NCI-H128 (cell line): ENCODE measurements around the gene MUCL3.
"Not testable (repeated sequence)": the region's sequence is repeated elsewhere in the genome, so short reads cannot be mapped to it uniquely, and the experiment has no call there.

Experiments used
- DNase-seq: peaks from one replicate; lab custom pipeline; 2025; ENCODE audit not compliant: unreplicated experiment; lab: John Stamatoyannopoulos, UW

The MUCL3 gene

GRCh38 chr6:30940361-30940986 is at the start of gene MUCL3:
MUCL3 (plus strand) TSS chr6:30940973; CDS start chr6:30941000, 27 bp downstream.
- no peak for DNase-seq

- DNase-seq, result no peak
Measured at GRCh38 chr6:30891450-30891723, 49.4 kb upstream of the MUCL3 start.

- no peak for DNase-seq
Measured at GRCh38 chr6:30891816-30892538, 48.8 kb upstream of the MUCL3 start.

- DNase-seq, result no peak
Measured at GRCh38 chr6:30893001-30893591, 47.7 kb upstream of the MUCL3 start.

GRCh38 chr6:30893666-30894065 is 47.1 kb upstream of the MUCL3 start:
- DNase-seq, result no peak

- no peak for DNase-seq
Measured at GRCh38 chr6:30894381-30894780, 46.4 kb upstream of the MUCL3 start.

GRCh38 chr6:30894935-30895334 is 45.8 kb upstream of the MUCL3 start:
- DNase-seq, result no peak

GRCh38 chr6:30895343-30895742 is 45.4 kb upstream of the MUCL3 start:
- DNase-seq, result no peak

- no peak for DNase-seq
Measured at GRCh38 chr6:30896541-30896940, 44.2 kb upstream of the MUCL3 start.

- no peak for DNase-seq
Measured at GRCh38 chr6:30897882-30898281, 42.9 kb upstream of the MUCL3 start.

- no peak for DNase-seq
Measured at GRCh38 chr6:30898750-30899360, 41.9 kb upstream of the MUCL3 start.

- DNase-seq, result no peak
Measured at GRCh38 chr6:30900863-30901417, 39.8 kb upstream of the MUCL3 start.

- no peak for DNase-seq
Measured at GRCh38 chr6:30901436-30901835, 39.3 kb upstream of the MUCL3 start.

GRCh38 chr6:30902196-30902595 is 38.6 kb upstream of the MUCL3 start:
- DNase-seq, result not testable (repeated sequence)

- DNase-seq, result no peak
Measured at GRCh38 chr6:30902709-30903108, 38.1 kb upstream of the MUCL3 start.

- DNase-seq, result no peak
Measured at GRCh38 chr6:30903236-30903635, 37.5 kb upstream of the MUCL3 start.

GRCh38 chr6:30907290-30907757 is 33.4 kb upstream of the MUCL3 start:
- not testable (repeated sequence) for DNase-seq

GRCh38 chr6:30907758-30908591 is 32.8 kb upstream of the MUCL3 start, which contains the start of gene GTF2H4:
GTF2H4 (plus strand) TSS chr6:30908207.
- DNase-seq, result peak; percentile 97

- no peak for DNase-seq
Measured at GRCh38 chr6:30908700-30909099, 32.1 kb upstream of the MUCL3 start.

GRCh38 chr6:30910473-30910872 is 30.3 kb upstream of the MUCL3 start:
- not testable (repeated sequence) for DNase-seq
